Subcutaneous abdominal adipose tissue (tissue), 5 donors: ENCODE data around the gene HPD.

Source experiments
- H3K27ac ChIP-seq: one replicate; pipeline ENCODE4 v1.7.0; 2013; ENCODE audit warnings: low read depth, mild to moderate bottlenecking, inconsistent platforms, low read length, moderate library complexity
- H3K27me3 ChIP-seq, 5 donors: one replicate each; pipeline ENCODE4 v1.7.0; 2013; ENCODE audit warnings: low read length in 5 of 5, inconsistent platforms in 1 of 5; ENCODE audit not compliant: control insufficient read depth in 5 of 5, insufficient read depth in 4 of 5
- H3K36me3 ChIP-seq, 5 donors: one replicate each; pipeline ENCODE4 v1.7.0; 2013; ENCODE audit warnings: low read length in 5 of 5; ENCODE audit not compliant: control insufficient read depth in 5 of 5, insufficient read depth in 5 of 5
- H3K4me1 ChIP-seq, 5 donors: one replicate each; pipeline ENCODE4 v1.7.0; 2013; ENCODE audit warnings: low read length in 5 of 5, mild to moderate bottlenecking in 3 of 5, moderate library complexity in 1 of 5; ENCODE audit not compliant: control insufficient read depth in 5 of 5, insufficient read depth in 5 of 5
- H3K4me3 ChIP-seq, 5 donors: one replicate each; pipeline ENCODE4 v1.7.0; 2013; ENCODE audit warnings: low read length in 5 of 5, low read depth in 1 of 5
- H3K9ac ChIP-seq, 5 donors: one replicate each; pipeline ENCODE4 v1.7.0; 2013; ENCODE audit warnings: low read length in 5 of 5, mild to moderate bottlenecking in 4 of 5, moderate library complexity in 3 of 5
- H3K9me3 ChIP-seq, 5 donors: one replicate each; pipeline ENCODE4 v1.7.0; 2013; ENCODE audit warnings: low read length in 5 of 5; ENCODE audit not compliant: control insufficient read depth in 5 of 5
- donor health status: healthy.
- donor health status: healthy.
- donor health status: healthy.
- donor health status: healthy.
- donor health status: healthy.

The HPD gene

DNA sequence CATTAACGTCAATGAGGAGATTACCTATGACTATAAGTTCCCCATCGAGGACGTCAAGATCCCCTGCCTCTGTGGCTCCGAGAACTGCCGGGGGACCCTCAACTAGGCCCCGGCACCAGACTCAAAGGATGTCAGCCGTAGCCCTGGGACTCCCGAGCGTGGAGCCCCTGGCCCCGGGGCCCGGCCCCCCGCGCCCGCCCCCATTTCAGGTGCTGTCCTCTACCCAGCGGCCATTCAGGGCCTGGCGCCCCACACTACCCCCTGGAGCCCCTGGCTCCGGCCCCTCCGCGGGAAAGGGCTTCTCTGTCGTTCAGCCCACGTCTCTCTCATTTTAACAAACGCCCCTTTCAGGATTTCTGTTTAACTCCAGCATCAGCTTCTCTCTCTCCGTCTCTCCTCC, 28.5 kb downstream of the HPD start:
- H3K27ac ChIP-seq, result no peak overlapping the region
- no peaks in the 10 kb centered on the region for H3K27me3 ChIP-seq
- no peak overlapping the region for H3K4me3 ChIP-seq
- peaks cover 0 to 7% (median 3%) of the 10 kb centered on the region in 5 donors for H3K4me1 ChIP-seq
- peaks cover 0 to 61% (median 57%) of the 10 kb centered on the region in 5 donors for H3K36me3 ChIP-seq
- no peak overlapping the region for H3K9ac ChIP-seq
- H3K9me3 ChIP-seq, result no peaks in the 10 kb centered on the region

DNA sequence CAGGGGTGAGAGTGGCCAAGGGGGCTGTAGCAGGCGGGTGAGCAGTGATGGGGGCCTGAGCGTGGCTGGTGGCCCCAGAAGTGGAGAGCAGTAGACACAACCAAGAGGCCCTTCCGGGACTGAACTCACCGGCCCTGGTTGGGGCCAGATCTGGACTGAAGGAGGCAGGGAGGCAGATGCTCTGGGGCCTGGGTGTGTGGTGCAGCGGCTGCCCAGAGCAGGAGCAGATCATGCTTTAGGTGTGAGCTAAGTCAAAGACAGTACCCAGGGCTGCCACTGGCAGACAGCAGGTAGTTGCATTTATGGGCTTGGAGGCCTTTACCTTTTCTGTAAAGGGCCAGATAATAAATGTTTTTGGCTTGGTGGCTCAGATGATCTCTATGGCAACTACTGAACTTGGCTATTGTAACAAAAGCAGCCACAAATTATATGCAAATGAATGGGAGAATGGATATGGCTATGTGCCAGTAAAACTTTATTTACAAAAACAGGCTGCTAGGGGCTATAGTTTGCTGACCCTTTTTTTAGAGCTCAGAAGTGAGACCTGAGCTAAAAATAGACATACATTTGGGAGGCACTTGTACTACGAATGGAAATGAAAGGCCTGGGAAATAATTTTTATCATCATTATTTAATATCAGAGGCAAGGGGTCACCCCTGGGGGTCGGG, 29.3 kb downstream of the HPD start:
- no peak overlapping the region for H3K4me3 ChIP-seq
- peaks cover 0 to 7% (median 3%) of the 10 kb centered on the region in 5 donors for H3K4me1 ChIP-seq
- no peaks in the 10 kb centered on the region for H3K9me3 ChIP-seq
- H3K27ac ChIP-seq, result no peak overlapping the region
- H3K9ac ChIP-seq, result no peak overlapping the region
- no peaks in the 10 kb centered on the region for H3K27me3 ChIP-seq
- H3K36me3 ChIP-seq, result peaks cover 0 to 67% (median 57%) of the 10 kb centered on the region in 5 donors

GRCh38 chr12:121828826-121829225, 29.8 kb downstream of the HPD start:
- H3K4me1 ChIP-seq, result peaks cover 0 to 7% (median 3%) of the 10 kb centered on the region in 5 donors
- H3K9ac ChIP-seq, result no peak overlapping the region
- no peaks in the 10 kb centered on the region for H3K9me3 ChIP-seq
- peaks cover 0 to 73% (median 61%) of the 10 kb centered on the region in 5 donors for H3K36me3 ChIP-seq
- H3K27me3 ChIP-seq, result no peaks in the 10 kb centered on the region
- no peak overlapping the region for H3K4me3 ChIP-seq
- no peak overlapping the region for H3K27ac ChIP-seq

- H3K27ac ChIP-seq, result no peak overlapping the region
- H3K36me3 ChIP-seq, result peaks cover 0 to 78% (median 66%) of the 10 kb centered on the region in 5 donors
Observed at GRCh38 chr12:121828306-121828705, 30.4 kb downstream of the HPD start.

GRCh38 chr12:121827351-121828099, 31.1 kb downstream of the HPD start:
- peaks cover 0 to 7% (median 3%) of the 10 kb centered on the region in 5 donors for H3K4me1 ChIP-seq
- no peak overlapping the region for H3K4me3 ChIP-seq

More at GRCh38 chr12:121828306-121828705, 30.4 kb downstream of the HPD start:
- Histone ChIP-seq H3K4me1 (peaks cover 0 to 7% (median 3%) of the 10 kb centered on the region in 5 donors), H3K4me3 (no peak overlapping the region), H3K27me3 (no peaks in the 10 kb centered on the region), H3K9me3 (no peaks in the 10 kb centered on the region), H3K9ac (no peak overlapping the region)

GRCh38 chr12:121826318-121827150, 32.1 kb downstream of the HPD start:
- Histone ChIP-seq H3K27me3 (no peaks in the 10 kb centered on the region), H3K9ac (no peak overlapping the region), H3K4me3 (no peak overlapping the region), H3K9me3 (no peaks in the 10 kb centered on the region), H3K4me1 (peaks cover 0 to 7% (median 3%) of the 10 kb centered on the region in 5 donors), H3K36me3 (peaks cover 0 to 83% (median 70%) of the 10 kb centered on the region in 5 donors), H3K27ac (no peak overlapping the region)

More at GRCh38 chr12:121827351-121828099, 31.1 kb downstream of the HPD start:
- no peak overlapping the region for H3K9ac ChIP-seq
- H3K27ac ChIP-seq, result no peak overlapping the region
- H3K36me3 ChIP-seq, result peaks cover 0 to 82% (median 71%) of the 10 kb centered on the region in 5 donors
- H3K9me3 ChIP-seq, result no peaks in the 10 kb centered on the region
- no peaks in the 10 kb centered on the region for H3K27me3 ChIP-seq

DNA sequence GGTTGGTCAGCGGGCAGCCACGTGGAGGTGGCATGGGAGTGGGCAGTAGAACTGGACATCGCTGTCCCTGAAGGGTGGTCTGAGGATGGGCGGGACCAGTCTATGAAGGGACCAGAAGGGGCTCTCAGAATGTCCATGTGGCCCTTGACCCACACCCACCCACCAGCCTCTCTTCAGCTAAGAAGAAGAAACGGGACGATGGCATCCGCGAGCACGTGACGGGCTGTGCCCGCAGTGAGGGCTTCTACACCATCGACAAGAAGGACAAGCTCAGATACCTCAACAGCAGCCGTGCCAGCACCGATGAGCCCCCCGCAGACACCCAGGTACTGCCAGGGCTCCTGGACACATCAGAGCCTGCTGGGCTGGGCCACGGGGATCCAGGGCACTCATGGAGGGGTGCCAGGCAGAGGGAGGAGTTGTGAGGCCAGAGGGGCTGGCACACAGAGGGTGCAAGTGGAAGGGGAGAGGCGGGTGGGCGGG, 33.6 kb downstream of the HPD start:
- Histone ChIP-seq H3K4me3 (no peak overlapping the region), H3K9ac (no peak overlapping the region), H3K9me3 (no peaks in the 10 kb centered on the region), H3K4me1 (peaks cover 0 to 7% (median 3%) of the 10 kb centered on the region in 5 donors), H3K27ac (no peak overlapping the region), H3K27me3 (no peaks in the 10 kb centered on the region), H3K36me3 (peaks cover 0 to 87% (median 67%) of the 10 kb centered on the region in 5 donors)

DNA sequence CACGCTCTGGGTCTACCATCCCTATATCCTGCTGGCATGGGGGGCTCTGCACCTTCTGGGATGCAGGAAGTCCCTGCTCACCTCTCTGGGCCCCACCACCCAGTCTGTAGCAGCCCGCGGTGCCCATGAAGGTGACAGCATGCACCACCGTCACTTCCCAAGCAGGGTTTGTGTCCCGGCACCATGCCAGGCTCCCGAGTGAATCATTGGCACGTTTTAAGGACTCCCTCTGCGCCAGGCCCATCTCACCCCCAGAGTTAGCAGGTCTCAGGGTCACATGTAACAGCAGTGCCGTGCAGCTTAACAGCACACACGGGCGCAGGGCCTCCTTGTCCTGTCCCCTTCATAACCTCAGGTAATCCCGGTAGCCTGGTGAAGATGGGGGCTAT, 34.9 kb downstream of the HPD start:
- Histone ChIP-seq H3K4me1 (peaks cover 0 to 7% (median 3%) of the 10 kb centered on the region in 5 donors), H3K9me3 (no peaks in the 10 kb centered on the region), H3K4me3 (no peak overlapping the region), H3K27me3 (no peaks in the 10 kb centered on the region), H3K9ac (no peak overlapping the region), H3K27ac (no peak overlapping the region), H3K36me3 (peaks cover 0 to 86% (median 67%) of the 10 kb centered on the region in 5 donors)

DNA sequence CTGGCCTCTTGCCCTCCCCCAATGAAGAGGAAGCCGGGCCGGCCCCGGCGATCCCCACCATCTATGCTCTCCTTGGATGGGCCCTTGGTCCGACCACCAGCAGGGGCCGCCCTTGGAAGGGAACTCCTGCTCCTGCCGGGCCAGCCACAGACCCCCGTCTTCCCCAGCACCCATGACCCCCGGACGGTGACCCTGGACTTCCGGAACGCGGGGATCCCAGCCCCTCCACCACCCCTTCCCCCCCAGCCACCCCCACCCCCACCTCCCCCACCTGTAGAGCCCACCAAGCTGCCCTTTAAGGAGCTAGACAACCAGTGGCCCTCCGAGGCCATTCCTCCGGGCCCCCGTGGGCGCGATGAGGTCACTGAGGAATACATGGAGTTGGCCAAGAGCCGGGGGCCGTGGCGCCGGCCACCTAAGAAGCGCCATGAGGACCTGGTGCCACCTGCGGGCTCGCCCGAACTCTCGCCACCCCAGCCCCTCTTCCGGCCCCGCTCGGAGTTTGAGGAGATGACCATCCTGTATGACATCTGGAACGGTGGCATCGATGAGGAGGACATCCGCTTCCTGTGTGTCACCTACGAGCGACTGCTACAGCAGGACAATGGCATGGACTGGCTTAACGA, 35.4 kb downstream of the HPD start:
- no peak overlapping the region for H3K4me3 ChIP-seq
- no peak overlapping the region for H3K9ac ChIP-seq
- no peaks in the 10 kb centered on the region for H3K27me3 ChIP-seq
- no peak overlapping the region for H3K27ac ChIP-seq
- H3K9me3 ChIP-seq, result no peaks in the 10 kb centered on the region
- H3K4me1 ChIP-seq, result peaks cover 0 to 7% (median 3%) of the 10 kb centered on the region in 5 donors
- peaks cover 0 to 81% (median 62%) of the 10 kb centered on the region in 5 donors for H3K36me3 ChIP-seq
